Measurements from ENCODE around the gene NRF1.
"Not testable (repeated sequence)": the region's sequence is repeated elsewhere in the genome, so short reads cannot be mapped to it uniquely, and the experiment has no call there.

The NRF1 gene

GRCh38 chr7:129611246-129612111, at the start of gene NRF1:
NRF1 (plus strand) TSS chr7:129611720; CDS start chr7:129657352, 45,632 bp downstream.
- DNase-seq = peak; percentile 92

- DNase-seq = not testable (repeated sequence)
Observed at GRCh38 chr7:129566323-129566722, 45.2 kb upstream of the NRF1 start.

GRCh38 chr7:129567377-129567776, 44.1 kb upstream of the NRF1 start:
- DNase-seq = no peak

DNA sequence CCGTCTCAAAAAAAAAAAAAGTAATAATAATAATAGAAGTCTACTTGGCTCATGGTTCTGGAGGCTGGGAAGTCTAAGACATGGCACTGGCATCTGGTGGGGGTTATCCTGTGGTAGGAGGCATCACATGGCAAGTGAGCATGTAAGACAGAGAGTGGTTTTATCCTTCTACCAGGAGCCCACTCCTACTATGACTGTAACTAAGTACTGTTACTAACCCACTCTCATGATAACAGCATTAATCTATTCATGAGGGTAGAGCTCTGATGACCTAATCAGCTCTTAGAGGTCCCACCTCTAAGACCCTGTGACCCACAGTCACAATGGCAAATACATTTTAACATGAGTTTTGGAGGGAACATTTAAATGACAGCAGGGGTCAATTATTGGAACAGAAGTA, 43.3 kb upstream of the NRF1 start:
- no peak for DNase-seq

DNA sequence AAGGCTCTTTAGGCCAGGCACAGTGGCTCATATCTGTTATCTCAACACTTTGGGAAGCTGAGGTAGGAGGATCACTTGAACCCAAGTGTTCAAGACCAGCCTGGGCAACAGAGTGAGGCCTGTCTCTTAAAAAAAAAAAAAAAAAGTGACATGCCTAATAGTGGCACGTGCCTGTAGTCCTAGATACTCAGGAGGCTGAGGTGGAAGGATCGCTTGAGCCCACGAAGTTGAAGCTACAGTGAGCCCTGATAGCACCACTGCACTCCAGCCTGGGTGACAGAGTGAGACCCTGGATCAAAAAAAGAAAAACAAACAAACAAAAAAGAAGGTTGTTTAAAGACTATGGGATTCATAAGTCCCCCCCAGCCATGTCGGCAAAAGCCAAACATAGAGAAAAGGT, 42.2 kb upstream of the NRF1 start:
- DNase-seq = no peak

GRCh38 chr7:129569811-129570215, 41.7 kb upstream of the NRF1 start:
- DNase-seq = no peak

- no peak for DNase-seq
Observed at GRCh38 chr7:129571201-129571600, 40.3 kb upstream of the NRF1 start.

- DNase-seq = no peak
Observed at GRCh38 chr7:129572205-129572604, 39.3 kb upstream of the NRF1 start.

DNA sequence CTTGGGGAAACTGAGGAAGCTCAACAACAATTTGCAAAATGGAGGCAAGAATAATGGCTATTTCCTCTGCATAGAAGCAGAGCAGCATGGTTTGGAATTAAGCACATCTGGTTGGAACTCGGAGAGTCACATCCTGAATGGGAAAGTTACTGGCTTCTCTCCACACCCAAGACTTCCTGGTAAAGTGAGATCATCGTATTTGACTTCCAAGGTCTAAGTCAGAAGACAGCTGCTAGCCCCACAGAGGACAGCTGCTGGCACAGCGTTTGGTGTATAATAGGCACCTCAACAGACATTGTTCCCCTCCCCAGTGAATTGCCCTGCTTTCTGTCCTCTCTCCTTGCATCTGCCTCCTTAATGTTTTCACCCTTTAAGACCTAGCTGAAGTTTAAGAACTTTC, 37.0 kb upstream of the NRF1 start:
- DNase-seq = no peak

- no peak for DNase-seq
Observed at GRCh38 chr7:129575699-129576098, 35.8 kb upstream of the NRF1 start.

- DNase-seq = no peak
Observed at GRCh38 chr7:129576138-129576537, 35.4 kb upstream of the NRF1 start.

DNA sequence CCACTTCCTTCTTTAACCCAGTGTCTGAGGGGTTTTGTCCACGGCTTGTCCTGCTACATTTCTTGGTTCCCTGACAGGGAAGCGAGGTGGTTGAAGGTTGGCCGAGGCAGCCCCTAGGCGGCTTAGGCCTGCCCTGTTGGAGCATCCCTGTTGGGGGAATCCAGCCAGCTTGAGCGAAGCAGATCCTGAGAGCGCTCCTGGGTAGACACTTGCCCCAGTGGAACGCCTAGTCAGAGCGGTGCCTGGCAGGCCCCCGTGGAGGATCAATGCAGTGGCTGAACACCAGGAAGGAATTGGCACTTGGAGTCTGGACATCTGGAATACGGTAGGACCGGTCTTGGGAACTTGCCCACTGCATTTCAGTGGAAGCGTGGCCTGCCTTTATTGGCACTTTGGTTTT, 32.7 kb upstream of the NRF1 start:
- DNase-seq = no peak

- DNase-seq = not testable (repeated sequence)
Observed at GRCh38 chr7:129586179-129586578, 25.3 kb upstream of the NRF1 start.

DNA sequence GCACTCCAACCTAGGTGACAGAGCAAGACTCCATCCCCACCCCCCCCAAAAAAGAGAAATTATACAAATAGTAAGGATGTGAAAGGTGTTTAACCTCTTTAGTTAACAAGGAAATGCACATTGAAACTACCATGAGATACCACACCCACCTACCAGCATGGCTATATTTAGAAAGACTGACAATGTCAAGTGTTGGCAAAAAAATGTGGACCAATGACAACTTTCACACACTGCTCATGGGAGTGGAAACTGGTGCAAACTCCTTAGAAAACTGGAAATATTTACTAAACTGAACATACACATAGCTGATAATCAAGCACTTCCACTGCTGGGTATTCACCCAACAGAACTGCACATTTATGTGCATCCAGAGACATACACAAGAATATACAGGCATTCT, 23.3 kb upstream of the NRF1 start:
- no peak for DNase-seq

DNA sequence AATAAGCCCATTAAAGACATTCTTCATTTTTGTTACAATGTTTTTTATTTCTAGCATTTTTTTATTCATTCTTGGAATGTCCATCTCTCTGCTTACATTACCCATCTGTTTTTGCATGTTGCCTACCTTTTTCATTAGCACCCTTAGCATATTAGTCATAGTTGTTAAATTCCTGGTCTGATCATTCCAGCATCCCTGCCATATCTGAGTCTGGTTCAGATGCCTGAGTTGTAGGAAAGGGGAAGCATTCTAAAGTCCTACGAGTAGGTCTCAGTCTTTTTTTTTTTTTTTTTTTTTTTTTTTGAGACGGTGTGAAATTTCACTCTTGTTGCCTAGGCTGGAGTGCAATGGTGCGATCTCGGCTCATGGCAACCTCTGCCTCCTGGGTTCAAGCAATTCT, 19.7 kb upstream of the NRF1 start:
- DNase-seq = no peak

DNA sequence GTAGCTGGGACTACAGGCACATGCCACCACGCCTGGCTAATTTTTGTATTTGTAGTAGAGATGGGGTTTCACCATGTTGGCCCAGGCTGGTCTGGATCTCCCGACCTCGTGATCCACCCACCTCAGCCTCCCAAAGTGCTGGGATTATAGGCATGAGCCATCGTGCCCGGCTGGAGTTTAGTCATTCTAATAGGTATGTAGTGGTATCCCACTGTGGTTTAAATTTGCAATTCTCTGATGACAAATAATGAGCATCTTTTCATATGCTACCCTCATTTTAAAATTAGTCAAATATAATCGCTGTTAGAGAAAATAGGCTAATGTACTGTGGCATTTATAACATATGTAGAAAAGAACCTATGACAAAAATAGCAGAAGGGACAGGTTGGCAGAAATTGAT, 15.1 kb upstream of the NRF1 start:
- not testable (repeated sequence) for DNase-seq

- DNase-seq = no peak
Observed at GRCh38 chr7:129597672-129598071, 13.8 kb upstream of the NRF1 start.

- no peak for DNase-seq
Observed at GRCh38 chr7:129599174-129599573, 12.3 kb upstream of the NRF1 start.

DNA sequence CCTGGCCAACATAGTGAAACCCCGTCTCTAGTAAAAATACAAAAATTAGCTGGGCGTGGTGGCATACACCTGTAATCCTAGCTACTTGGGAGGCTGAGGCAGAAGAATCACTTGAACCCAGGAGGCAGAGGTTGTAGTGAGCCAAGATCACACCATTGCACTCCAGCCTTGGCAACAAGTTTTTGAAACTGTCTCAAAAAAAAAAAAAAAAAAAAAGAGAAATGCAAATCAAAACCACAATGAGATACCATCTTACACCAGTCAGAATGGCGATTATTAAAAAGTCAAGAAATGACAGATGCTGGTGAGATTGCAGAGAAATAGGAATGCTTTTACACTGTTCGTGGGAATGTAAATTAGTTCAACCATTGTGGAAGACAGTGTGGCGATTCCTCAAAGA, 7.9 kb upstream of the NRF1 start:
- not testable (repeated sequence) for DNase-seq

GRCh38 chr7:129604021-129604420, 7.5 kb upstream of the NRF1 start:
- not testable (repeated sequence) for DNase-seq

DNA sequence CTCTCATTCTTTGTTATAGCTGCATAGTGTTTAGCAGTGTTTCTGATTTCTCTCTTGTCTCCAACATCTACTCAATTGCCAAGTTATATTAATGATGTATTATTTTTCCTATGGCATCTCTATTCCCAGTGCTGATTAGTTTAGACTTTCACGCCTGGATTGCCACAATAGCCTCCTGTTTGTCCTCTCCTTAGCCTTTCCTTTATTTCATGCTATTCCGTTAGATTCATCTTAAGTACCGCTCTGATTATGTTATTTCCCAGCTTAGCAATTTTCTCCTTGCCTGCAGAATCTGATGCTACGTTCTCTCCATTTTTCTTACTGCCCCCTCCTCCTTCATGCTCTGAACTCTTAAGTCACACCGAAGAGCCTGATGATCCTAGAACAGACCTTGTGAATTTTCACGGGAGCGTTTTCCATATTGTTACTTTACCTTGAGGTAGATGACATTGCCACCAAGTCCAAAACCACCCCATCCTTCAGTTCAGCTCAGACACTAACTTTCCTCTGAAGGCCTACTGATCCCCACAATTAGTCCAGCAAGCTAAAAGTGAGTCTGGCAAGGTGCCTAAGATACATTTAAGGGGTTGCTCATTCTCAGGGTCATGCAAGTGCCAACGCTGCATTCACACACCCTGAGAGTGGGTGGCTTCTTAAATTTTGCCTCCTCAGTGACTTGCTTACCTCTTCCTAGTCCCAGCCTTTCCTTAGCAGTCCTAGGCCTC, 6.6 kb upstream of the NRF1 start:
- no peak for DNase-seq

- no peak for DNase-seq
Observed at GRCh38 chr7:129605960-129606614, 5.4 kb upstream of the NRF1 start.

DNA sequence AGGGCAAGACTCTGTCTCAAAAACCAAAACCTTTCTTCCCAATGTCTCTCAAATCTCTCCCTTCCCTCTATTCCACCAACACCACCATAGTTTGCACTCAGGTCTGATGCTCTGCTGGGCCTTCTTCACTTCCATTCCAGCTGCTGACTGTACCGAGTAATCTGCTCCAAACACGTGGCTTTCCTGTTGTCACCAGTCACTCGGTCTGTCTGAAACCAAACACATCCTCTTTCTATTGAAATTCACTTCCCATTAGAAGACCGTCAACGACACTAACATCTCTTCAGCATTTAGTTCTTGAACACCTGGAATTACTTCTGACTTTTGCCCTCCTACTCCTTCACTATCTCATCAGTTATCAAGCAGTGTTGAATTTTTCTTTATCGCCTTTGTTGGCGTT, 4.7 kb upstream of the NRF1 start:
- DNase-seq = peak; percentile 53

Data from hematopoietic multipotent progenitor cell treated with erythropoietin and hydrocortisone succinate and interleukin-3 and kit ligand, for 6 days (in vitro differentiated cells).